Measurements from ENCODE around the gene CTBS. TPM values are rescaled to one million over a fixed set of nuclear protein-coding genes. Genes with fewer than 3 reads are reported as not detected.

Gene CTBS
- total RNA-seq, 1 experiment from 2014 or later, result 5.4 TPM

DNA sequence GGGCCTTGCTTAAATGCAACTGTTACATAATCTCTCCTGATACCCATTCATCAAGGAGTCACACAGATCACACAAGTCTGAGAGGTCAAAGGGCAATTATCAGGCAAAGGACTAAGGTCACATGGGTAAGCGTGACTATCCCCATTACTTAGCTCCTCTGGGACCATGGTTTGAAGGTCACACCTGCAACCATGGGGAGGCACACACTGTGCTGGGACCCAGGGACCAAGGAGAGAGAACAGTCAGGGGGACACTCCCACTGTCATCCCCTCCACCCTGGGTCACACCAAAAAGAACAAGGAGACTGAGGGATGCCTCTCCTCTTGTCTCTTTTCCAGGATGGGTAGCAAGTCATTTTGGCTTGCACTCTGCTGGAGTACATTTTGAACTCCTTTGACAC, 30.9 kb upstream of the CTBS start:
- no peaks in the 10 kb centered on the region for H3K4me1 Mint-ChIP-seq (ENCODE audit: low read depth, unreplicated experiment)
- no peaks in the 10 kb centered on the region for H3K36me3 Mint-ChIP-seq (ENCODE audit: insufficient read depth, unreplicated experiment)
- H3K4me3 Mint-ChIP-seq (ENCODE audit: unreplicated experiment), result no peak overlapping the region
- Histone ChIP-seq H3K4me3 (ENCODE audit: low read depth, low read length) (no peak overlapping the region), H3K4me1 (no peaks in the 10 kb centered on the region), H3K9me3 (peaks cover 4% of the 10 kb centered on the region; the same call in 1 of the 2 replicates), H3K36me3 (ENCODE audit: control insufficient read depth, insufficient read depth, low read length) (no peaks in the 10 kb centered on the region), H3K27me3 (replicated peaks; ENCODE audit: control insufficient read depth, insufficient read depth, low read length) (no peaks in the 10 kb centered on the region)
- no peaks in the 10 kb centered on the region for H3K27me3 Mint-ChIP-seq (ENCODE audit: insufficient read depth, unreplicated experiment)
- TF ChIP-seq CTCF (IDR thresholded peaks at IDR 0.05; ENCODE audit: insufficient read depth in 1 of 2, low read depth in 1 of 2, low read length in 1 of 2, severe bottlenecking in 1 of 2, unreplicated experiment in 1 of 2), result no peak
- intact Hi-C loops (cut with micrococcal nuclease; ENCODE audit: unreplicated experiment), result no loop called here
- no peak for DNase-seq
- POLR2A ChIA-PET, result no interaction called here
- no TSS peak for BruUV-seq (replicated peaks)
- CTCF ChIA-PET, result no interaction called here
- peaks cover 27% of the 10 kb centered on the region for H3K9me3 Mint-ChIP-seq (ENCODE audit: unreplicated experiment)
- H3K27ac Mint-ChIP-seq (ENCODE audit: unreplicated experiment), result no peak overlapping the region

DNA sequence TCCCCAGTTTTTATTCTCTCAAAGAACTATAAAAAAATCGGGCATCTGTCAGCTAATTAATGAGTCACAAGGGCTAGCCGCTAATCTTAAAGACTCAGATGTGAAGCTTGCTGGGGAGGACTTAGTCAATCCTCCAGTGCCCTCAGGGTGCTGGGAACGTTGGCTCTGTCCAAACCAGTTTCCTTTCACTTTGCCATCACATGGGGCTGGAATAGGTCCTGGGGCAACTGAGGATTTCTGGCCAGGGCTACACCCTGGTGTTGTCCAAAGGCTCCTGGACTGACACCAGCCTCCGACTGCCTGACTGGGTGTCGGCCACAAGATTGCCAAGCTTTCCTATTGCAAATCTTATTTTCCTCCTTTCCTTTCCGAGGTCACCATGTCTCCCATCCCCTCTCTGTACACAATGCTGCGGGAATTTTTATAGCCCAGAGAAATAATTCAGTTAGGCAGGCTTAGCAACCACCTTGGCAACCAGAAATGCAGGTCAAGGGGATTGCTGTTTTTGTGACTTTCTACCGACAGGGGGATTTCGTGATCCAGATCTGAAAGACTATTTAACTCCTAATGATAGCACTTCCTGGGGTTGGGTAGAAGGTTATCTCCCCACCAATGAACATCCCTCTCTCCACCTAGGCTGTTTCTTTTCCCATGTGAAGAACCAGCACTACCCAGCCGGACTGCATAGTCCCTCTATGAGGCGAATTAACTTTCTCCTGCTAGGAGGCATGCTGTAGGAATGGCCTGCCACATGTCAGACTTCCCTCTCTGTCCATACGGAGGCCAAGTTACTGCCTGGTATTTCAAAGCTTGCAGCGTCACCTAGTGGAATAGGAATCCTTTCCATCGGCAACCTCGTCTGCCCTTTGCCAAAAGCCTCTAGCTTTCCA, 29.9 kb upstream of the CTBS start:
- DNase-seq, result no peak
- ChIA-PET CTCF (no interaction called here), POLR2A (no interaction called here)
- H3K4me3 Mint-ChIP-seq (ENCODE audit: unreplicated experiment), result no peak overlapping the region
- intact Hi-C loops (cut with micrococcal nuclease; ENCODE audit: unreplicated experiment), result no loop called here
- H3K4me3 ChIP-seq (ENCODE audit: low read depth, low read length), result no peak overlapping the region
- TF ChIP-seq CTCF (IDR thresholded peaks at IDR 0.05; ENCODE audit: insufficient read depth in 1 of 2, low read depth in 1 of 2, low read length in 1 of 2, severe bottlenecking in 1 of 2, unreplicated experiment in 1 of 2), result no peak
- no peaks in the 10 kb centered on the region for H3K27me3 ChIP-seq (replicated peaks; ENCODE audit: control insufficient read depth, insufficient read depth, low read length)
- H3K4me1 ChIP-seq, result no peaks in the 10 kb centered on the region
- no peaks in the 10 kb centered on the region for H3K4me1 Mint-ChIP-seq (ENCODE audit: low read depth, unreplicated experiment)
- H3K27ac Mint-ChIP-seq (ENCODE audit: unreplicated experiment), result no peak overlapping the region
- peaks cover 27% of the 10 kb centered on the region for H3K9me3 Mint-ChIP-seq (ENCODE audit: unreplicated experiment)
- no peaks in the 10 kb centered on the region for H3K27me3 Mint-ChIP-seq (ENCODE audit: insufficient read depth, unreplicated experiment)
- no peaks in the 10 kb centered on the region for H3K36me3 Mint-ChIP-seq (ENCODE audit: insufficient read depth, unreplicated experiment)
- no TSS peak for BruUV-seq (replicated peaks)
- peaks cover 4% of the 10 kb centered on the region; the same call in 1 of the 2 replicates for H3K9me3 ChIP-seq
- no peaks in the 10 kb centered on the region for H3K36me3 ChIP-seq (ENCODE audit: control insufficient read depth, insufficient read depth, low read length)

DNA sequence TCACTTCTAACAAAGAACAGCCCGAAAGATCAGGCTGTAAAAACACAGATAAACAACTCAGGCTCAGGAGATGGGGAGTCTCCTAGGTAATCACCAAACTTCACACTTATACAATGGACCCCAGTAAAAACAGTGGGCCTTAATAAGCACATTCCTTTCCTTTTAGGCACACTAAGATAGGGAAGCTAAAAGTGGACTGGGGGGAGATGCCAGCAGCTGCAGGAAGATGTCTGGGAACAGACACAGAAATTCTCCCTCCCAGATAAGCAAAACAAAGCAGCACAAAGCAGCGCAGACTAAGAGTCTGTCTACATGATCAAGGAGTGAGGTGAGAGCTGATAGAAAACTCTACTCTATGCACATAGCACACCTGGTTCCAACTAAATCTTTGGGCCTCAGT, 29.0 kb upstream of the CTBS start:
- no TSS peak for BruUV-seq (replicated peaks)
- H3K4me3 ChIP-seq (ENCODE audit: low read depth, low read length), result no peak overlapping the region
- intact Hi-C loops (cut with micrococcal nuclease; ENCODE audit: unreplicated experiment), result no loop called here

More for the DNA sequence above, 29.0 kb upstream of the CTBS start:
- no peaks in the 10 kb centered on the region for H3K36me3 Mint-ChIP-seq (ENCODE audit: insufficient read depth, unreplicated experiment)
- H3K9me3 Mint-ChIP-seq (ENCODE audit: unreplicated experiment), result peaks cover 27% of the 10 kb centered on the region
- Histone ChIP-seq H3K9me3 (peaks cover 4% of the 10 kb centered on the region; the same call in 1 of the 2 replicates), H3K36me3 (ENCODE audit: control insufficient read depth, insufficient read depth, low read length) (no peaks in the 10 kb centered on the region), H3K27me3 (replicated peaks; ENCODE audit: control insufficient read depth, insufficient read depth, low read length) (no peaks in the 10 kb centered on the region), H3K4me1 (no peaks in the 10 kb centered on the region)
- H3K27ac Mint-ChIP-seq (ENCODE audit: unreplicated experiment), result no peak overlapping the region
- no peaks in the 10 kb centered on the region for H3K4me1 Mint-ChIP-seq (ENCODE audit: low read depth, unreplicated experiment)
- no peak overlapping the region for H3K4me3 Mint-ChIP-seq (ENCODE audit: unreplicated experiment)
- POLR2A ChIA-PET, result no interaction called here
- CTCF ChIA-PET, result interaction anchor here (0.6 kb wide), 1 partner anchor 605 kb away, joined by 3 read pairs; no protein-coding TSS in a partner anchor
- no peak for DNase-seq
- TF ChIP-seq CTCF (IDR thresholded peaks at IDR 0.05; ENCODE audit: insufficient read depth in 1 of 2, low read depth in 1 of 2, low read length in 1 of 2, severe bottlenecking in 1 of 2, unreplicated experiment in 1 of 2), result no peak
- H3K27me3 Mint-ChIP-seq (ENCODE audit: insufficient read depth, unreplicated experiment), result no peaks in the 10 kb centered on the region

Measured in Caco-2 (cell line).